ENCODE measurements around the gene CYP2F1.
"Not testable (repeated sequence)": the region's sequence is repeated elsewhere in the genome, so short reads cannot be mapped to it uniquely, and the experiment has no call there.

The CYP2F1 gene

GRCh38 chr19:41089959-41090358 lies 24.3 kb upstream of the CYP2F1 start:
- no peak overlapping the region for H3K4me3 ChIP-seq (ENCODE audit: low read depth, low read length)
- DNase-seq (ENCODE audit: low read depth): no peak
- no peak for TF ChIP-seq CTCF (IDR thresholded peaks at IDR 0.05; ENCODE audit: insufficient read depth, low read depth, low read length, missing control alignments)

DNA sequence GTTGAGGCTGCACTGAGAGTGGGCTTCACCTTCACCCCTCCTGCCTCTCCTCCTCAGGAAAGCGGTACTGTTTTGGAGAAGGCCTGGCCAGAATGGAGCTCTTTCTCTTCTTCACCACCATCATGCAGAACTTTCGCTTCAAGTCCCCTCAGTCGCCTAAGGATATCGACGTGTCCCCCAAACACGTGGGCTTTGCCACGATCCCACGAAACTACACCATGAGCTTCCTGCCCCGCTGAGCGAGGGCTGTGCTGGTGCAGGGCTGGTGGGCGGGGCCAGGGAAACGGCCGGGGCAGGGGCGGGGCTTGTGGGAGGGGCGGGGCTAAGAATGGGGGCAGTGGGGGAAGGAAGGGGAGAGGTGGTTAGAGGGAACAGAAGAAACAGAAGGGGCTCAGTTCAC lies 18.5 kb upstream of the CYP2F1 start:
- H3K4me3 ChIP-seq (ENCODE audit: low read depth, low read length): no peak overlapping the region
- no peak for DNase-seq (ENCODE audit: low read depth)
- TF ChIP-seq CTCF (IDR thresholded peaks at IDR 0.05; ENCODE audit: insufficient read depth, low read depth, low read length, missing control alignments): no peak

GRCh38 chr19:41096353-41096752 lies 17.9 kb upstream of the CYP2F1 start:
- no peak for TF ChIP-seq CTCF (IDR thresholded peaks at IDR 0.05; ENCODE audit: insufficient read depth, low read depth, low read length, missing control alignments)
- H3K4me3 ChIP-seq (ENCODE audit: low read depth, low read length): no peak overlapping the region
- DNase-seq (ENCODE audit: low read depth): no peak

GRCh38 chr19:41097302-41097701 lies 16.9 kb upstream of the CYP2F1 start:
- no peak for DNase-seq (ENCODE audit: low read depth)
- no peak for TF ChIP-seq CTCF (IDR thresholded peaks at IDR 0.05; ENCODE audit: insufficient read depth, low read depth, low read length, missing control alignments)
- H3K4me3 ChIP-seq (ENCODE audit: low read depth, low read length): no peak overlapping the region

GRCh38 chr19:41098762-41099161 lies 15.5 kb upstream of the CYP2F1 start:
- H3K4me3 ChIP-seq (ENCODE audit: low read depth, low read length): no peak overlapping the region
- no peak for DNase-seq (ENCODE audit: low read depth)
- TF ChIP-seq CTCF (IDR thresholded peaks at IDR 0.05; ENCODE audit: insufficient read depth, low read depth, low read length, missing control alignments): no peak

- not testable (repeated sequence) for H3K4me3 ChIP-seq (ENCODE audit: low read depth, low read length); DNase-seq (ENCODE audit: low read depth)
Measured at GRCh38 chr19:41102210-41102609, 12.0 kb upstream of the CYP2F1 start.

DNA sequence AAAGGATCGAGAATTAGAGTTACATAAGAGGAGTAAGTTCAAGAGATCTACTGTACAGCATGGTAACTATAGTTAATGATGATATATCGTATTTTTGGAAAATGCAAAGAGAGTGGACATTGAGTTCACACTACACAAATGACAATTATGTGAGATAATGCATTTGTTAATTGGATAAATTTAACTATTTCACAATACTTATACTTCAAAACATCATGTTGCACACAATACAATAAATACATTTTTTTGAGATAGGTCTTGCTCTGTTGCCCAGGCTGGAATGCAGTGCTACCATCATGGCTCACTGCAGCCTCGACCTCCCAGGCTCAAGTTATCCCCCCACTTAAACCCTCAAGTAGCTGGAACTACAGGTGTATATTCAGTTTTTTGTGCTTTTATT lies 8.1 kb upstream of the CYP2F1 start:
- no peak overlapping the region for H3K4me3 ChIP-seq (ENCODE audit: low read depth, low read length)
- TF ChIP-seq CTCF (IDR thresholded peaks at IDR 0.05; ENCODE audit: insufficient read depth, low read depth, low read length, missing control alignments): no peak
- no peak for DNase-seq (ENCODE audit: low read depth)

GRCh38 chr19:41111296-41111695 lies 2.9 kb upstream of the CYP2F1 start:
- DNase-seq (ENCODE audit: low read depth): no peak
- H3K4me3 ChIP-seq (ENCODE audit: low read depth, low read length): no peak overlapping the region
- no peak for TF ChIP-seq CTCF (IDR thresholded peaks at IDR 0.05; ENCODE audit: insufficient read depth, low read depth, low read length, missing control alignments)

All from GM12865 (cell line).